ENCODE results near the gene PWP2.
"Not testable (repeated sequence)": the region's sequence is repeated elsewhere in the genome, so short reads cannot be mapped to it uniquely, and the experiment has no call there.

PWP2 gene

GRCh38 chr21:44150255-44150654 lies 43.1 kb downstream of the PWP2 start:
- H3K9ac ChIP-seq (ENCODE audit: insufficient read length, low read depth); H3K36me3 ChIP-seq (ENCODE audit: insufficient read depth, insufficient read length, low read length); H3K27me3 ChIP-seq (ENCODE audit: insufficient read depth, insufficient read length); H3K4me1 ChIP-seq (ENCODE audit: insufficient read depth, insufficient read length); DNase-seq (ENCODE audit: low read depth, low spot score); H3K4me3 ChIP-seq (ENCODE audit: insufficient read length, low read depth); H3K9me3 ChIP-seq (ENCODE audit: insufficient read depth, low read length): not testable (repeated sequence)

DNA sequence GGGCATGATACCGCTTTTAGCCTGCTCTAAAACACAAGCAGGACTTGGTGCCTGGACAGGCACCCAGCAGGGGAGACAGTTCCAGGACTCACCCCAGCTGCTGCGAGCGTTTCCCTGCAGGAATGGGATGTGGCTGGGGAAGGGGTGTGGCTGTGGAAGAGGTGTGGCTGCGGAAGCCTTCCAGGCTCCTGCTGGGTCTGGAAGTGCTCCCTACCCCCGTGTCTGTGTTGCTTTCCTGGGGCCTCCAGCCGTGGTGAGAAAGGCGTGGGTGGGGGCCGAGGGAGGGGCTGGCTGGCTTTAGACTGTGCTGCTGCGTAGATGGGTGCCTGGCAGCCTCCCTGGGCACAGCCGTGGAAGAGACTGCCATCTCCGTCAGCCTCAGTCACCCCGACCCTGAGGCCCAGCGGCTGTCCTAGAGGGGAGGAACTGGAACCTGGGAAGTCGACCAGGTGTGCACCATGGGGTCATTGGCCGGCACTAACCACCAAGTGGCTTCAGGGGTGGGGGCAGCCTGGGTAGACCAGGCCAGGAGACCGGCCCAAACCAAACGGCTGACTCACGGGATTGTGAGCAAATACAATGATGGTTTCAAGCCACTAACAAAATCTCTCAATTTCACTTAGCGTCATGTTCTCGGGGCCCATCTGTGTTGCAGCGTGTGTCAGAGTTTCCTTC lies 46.2 kb downstream of the PWP2 start:
- H3K36me3 ChIP-seq (ENCODE audit: insufficient read depth, insufficient read length, low read length); H3K4me3 ChIP-seq (ENCODE audit: insufficient read length, low read depth); H3K9ac ChIP-seq (ENCODE audit: insufficient read length, low read depth); H3K27me3 ChIP-seq (ENCODE audit: insufficient read depth, insufficient read length); H3K4me1 ChIP-seq (ENCODE audit: insufficient read depth, insufficient read length); H3K9me3 ChIP-seq (ENCODE audit: insufficient read depth, low read length); DNase-seq (ENCODE audit: low read depth, low spot score): not testable (repeated sequence)

- not testable (repeated sequence) for H3K9me3 ChIP-seq (ENCODE audit: insufficient read depth, low read length); H3K27me3 ChIP-seq (ENCODE audit: insufficient read depth, insufficient read length); DNase-seq (ENCODE audit: low read depth, low spot score); H3K4me3 ChIP-seq (ENCODE audit: insufficient read length, low read depth); H3K9ac ChIP-seq (ENCODE audit: insufficient read length, low read depth); H3K36me3 ChIP-seq (ENCODE audit: insufficient read depth, insufficient read length, low read length); H3K4me1 ChIP-seq (ENCODE audit: insufficient read depth, insufficient read length)
These were observed 46.7 kb downstream of the PWP2 start for GRCh38 chr21:44153889-44154228.

- not testable (repeated sequence) for H3K4me1 ChIP-seq (ENCODE audit: insufficient read depth, insufficient read length); H3K27me3 ChIP-seq (ENCODE audit: insufficient read depth, insufficient read length); DNase-seq (ENCODE audit: low read depth, low spot score); H3K9me3 ChIP-seq (ENCODE audit: insufficient read depth, low read length); H3K4me3 ChIP-seq (ENCODE audit: insufficient read length, low read depth); H3K9ac ChIP-seq (ENCODE audit: insufficient read length, low read depth); H3K36me3 ChIP-seq (ENCODE audit: insufficient read depth, insufficient read length, low read length)
These were observed 47.6 kb downstream of the PWP2 start for GRCh38 chr21:44154816-44155230.

DNA sequence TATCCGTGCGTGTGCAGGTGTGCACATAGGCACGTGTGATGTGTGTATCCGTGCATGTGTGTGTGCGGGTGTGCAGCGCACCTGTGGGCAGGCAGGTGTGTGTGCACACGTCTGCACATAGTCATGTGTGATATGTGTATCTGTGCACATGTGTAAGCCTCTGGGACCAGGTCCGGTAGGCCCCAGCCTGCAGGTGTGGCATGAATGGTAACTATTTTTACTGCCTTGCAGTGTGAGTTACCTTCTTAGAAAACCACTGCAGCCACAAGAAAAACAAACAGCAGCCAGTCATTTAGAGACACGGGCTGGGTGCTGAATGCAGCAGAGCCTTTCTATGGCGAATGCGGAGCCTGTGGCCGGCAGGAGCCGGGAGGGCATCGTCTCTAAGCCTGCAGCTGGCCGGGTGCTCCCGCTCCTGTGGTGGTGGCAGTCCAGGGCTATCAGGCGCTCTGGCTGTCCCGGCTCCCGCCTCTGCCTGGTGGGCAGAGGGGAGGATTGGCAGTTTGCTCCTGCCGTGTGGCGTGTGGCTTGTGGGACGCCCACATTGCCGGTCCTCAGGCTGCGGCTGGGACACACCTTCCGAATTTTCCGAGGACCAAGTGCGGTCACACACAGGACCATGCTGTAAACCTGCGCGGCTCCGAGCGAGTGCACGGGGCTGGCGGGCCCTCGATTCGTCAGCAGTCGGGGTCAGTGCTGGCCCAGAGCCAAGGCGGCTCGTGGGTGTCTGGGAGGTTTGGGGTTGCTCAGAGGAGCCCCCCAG lies 48.2 kb downstream of the PWP2 start:
- H3K4me1 ChIP-seq (ENCODE audit: insufficient read depth, insufficient read length); H3K9ac ChIP-seq (ENCODE audit: insufficient read length, low read depth); H3K4me3 ChIP-seq (ENCODE audit: insufficient read length, low read depth); DNase-seq (ENCODE audit: low read depth, low spot score); H3K27me3 ChIP-seq (ENCODE audit: insufficient read depth, insufficient read length); H3K9me3 ChIP-seq (ENCODE audit: insufficient read depth, low read length); H3K36me3 ChIP-seq (ENCODE audit: insufficient read depth, insufficient read length, low read length): not testable (repeated sequence)

DNA sequence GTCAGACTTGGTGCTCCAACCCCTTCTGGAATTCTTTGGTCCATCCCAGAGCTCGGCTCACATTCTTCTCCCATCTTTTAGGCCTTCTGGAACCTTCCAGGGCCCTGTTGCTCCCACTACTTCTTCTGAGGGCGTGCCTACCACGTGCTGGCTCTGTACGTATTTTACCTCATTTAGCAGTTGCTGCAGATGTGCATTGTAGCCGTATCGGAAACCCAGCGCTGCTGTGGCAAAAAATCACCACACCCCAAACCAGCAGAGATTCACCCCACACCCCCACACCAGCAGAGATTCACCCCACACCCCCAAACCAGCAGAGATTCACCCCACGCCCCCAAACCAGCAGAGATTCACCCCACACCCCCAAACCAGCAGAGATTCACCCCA lies 48.8 kb downstream of the PWP2 start:
- not testable (repeated sequence) for H3K9ac ChIP-seq (ENCODE audit: insufficient read length, low read depth); H3K27me3 ChIP-seq (ENCODE audit: insufficient read depth, insufficient read length); H3K4me3 ChIP-seq (ENCODE audit: insufficient read length, low read depth); DNase-seq (ENCODE audit: low read depth, low spot score); H3K36me3 ChIP-seq (ENCODE audit: insufficient read depth, insufficient read length, low read length); H3K9me3 ChIP-seq (ENCODE audit: insufficient read depth, low read length); H3K4me1 ChIP-seq (ENCODE audit: insufficient read depth, insufficient read length)

DNA sequence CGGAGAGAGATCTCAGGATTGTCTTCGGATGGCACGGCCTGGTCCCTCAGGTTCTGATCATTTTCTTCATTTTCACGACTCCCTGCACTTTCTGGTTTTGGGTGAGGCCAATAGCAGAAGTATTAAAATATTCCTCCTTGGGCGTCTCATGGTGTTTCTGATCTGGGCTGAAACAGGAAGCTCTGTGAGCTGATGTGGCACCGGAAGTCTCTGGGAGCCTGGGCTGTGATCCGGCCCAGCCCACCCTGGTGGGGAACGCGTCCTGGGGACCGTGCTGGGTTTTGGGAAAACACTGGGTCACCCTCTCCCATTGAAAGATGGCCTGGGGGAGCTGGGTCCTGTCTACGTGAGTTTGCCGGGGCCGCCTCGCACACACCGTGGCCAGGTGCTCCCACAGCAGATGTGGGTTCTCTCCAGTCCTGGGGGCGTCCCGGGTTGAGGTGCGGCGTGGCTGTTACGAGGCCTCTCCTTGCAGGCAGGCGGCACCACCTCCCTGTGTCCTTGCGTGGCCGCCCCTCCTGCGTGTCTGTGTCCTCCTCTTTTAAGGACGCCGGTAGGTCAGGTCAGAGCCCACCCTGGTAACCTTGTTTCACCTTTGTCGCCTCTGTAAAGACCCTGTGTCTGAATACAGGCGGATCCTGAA lies 50.4 kb downstream of the PWP2 start:
- not testable (repeated sequence) for H3K36me3 ChIP-seq (ENCODE audit: insufficient read depth, insufficient read length, low read length); H3K4me1 ChIP-seq (ENCODE audit: insufficient read depth, insufficient read length); H3K27me3 ChIP-seq (ENCODE audit: insufficient read depth, insufficient read length); H3K9ac ChIP-seq (ENCODE audit: insufficient read length, low read depth); H3K9me3 ChIP-seq (ENCODE audit: insufficient read depth, low read length); H3K4me3 ChIP-seq (ENCODE audit: insufficient read length, low read depth); DNase-seq (ENCODE audit: low read depth, low spot score)

DNA sequence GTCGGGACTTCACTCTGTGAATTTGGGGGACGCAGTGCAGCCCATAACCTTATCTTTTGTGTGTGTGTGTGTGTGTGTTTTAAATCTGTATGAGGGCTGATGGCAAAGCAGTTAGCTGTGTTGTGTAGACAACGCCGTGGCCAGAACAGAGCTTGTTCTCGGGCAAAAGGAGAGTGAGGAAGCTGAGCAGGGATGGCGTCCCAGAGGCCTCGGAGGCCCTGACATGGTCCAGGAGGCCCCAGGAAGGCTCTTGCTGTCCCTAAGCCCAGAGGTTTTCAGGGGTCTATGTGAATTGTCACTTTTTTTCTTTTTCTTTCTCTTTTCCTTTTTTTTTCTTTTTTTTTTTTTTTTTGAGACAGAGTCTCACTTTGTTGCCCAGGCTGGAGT lies 50.9 kb downstream of the PWP2 start:
- not testable (repeated sequence) for H3K27me3 ChIP-seq (ENCODE audit: insufficient read depth, insufficient read length); H3K9me3 ChIP-seq (ENCODE audit: insufficient read depth, low read length); H3K4me1 ChIP-seq (ENCODE audit: insufficient read depth, insufficient read length); DNase-seq (ENCODE audit: low read depth, low spot score); H3K4me3 ChIP-seq (ENCODE audit: insufficient read length, low read depth); H3K9ac ChIP-seq (ENCODE audit: insufficient read length, low read depth); H3K36me3 ChIP-seq (ENCODE audit: insufficient read depth, insufficient read length, low read length)

GRCh38 chr21:44159349-44160297 lies 52.4 kb downstream of the PWP2 start:
- H3K9ac ChIP-seq (ENCODE audit: insufficient read length, low read depth); H3K4me3 ChIP-seq (ENCODE audit: insufficient read length, low read depth); H3K36me3 ChIP-seq (ENCODE audit: insufficient read depth, insufficient read length, low read length); DNase-seq (ENCODE audit: low read depth, low spot score); H3K4me1 ChIP-seq (ENCODE audit: insufficient read depth, insufficient read length); H3K9me3 ChIP-seq (ENCODE audit: insufficient read depth, low read length); H3K27me3 ChIP-seq (ENCODE audit: insufficient read depth, insufficient read length): not testable (repeated sequence)

DNA sequence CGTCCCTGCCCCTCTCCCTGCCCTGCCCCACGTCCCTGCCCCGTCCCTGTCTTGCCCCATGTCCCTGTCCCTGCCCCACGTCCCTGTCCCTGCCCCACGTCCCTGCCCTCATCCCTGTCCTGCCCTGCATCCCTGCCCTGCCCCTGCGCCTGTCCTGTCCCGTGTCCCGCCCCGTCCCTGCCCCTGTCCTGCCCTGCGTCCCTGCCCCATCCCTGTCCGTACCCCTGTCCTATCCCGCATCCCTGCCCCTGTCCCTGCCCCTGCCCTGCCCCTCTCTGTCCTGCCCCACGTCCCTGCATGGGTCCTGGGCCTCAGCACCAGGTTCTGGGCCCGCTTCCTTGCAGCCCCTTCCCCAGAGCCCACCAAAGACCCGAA lies 53.1 kb downstream of the PWP2 start:
- H3K27me3 ChIP-seq (ENCODE audit: insufficient read depth, insufficient read length); H3K9ac ChIP-seq (ENCODE audit: insufficient read length, low read depth); DNase-seq (ENCODE audit: low read depth, low spot score); H3K4me1 ChIP-seq (ENCODE audit: insufficient read depth, insufficient read length); H3K36me3 ChIP-seq (ENCODE audit: insufficient read depth, insufficient read length, low read length); H3K4me3 ChIP-seq (ENCODE audit: insufficient read length, low read depth); H3K9me3 ChIP-seq (ENCODE audit: insufficient read depth, low read length): not testable (repeated sequence)

DNA sequence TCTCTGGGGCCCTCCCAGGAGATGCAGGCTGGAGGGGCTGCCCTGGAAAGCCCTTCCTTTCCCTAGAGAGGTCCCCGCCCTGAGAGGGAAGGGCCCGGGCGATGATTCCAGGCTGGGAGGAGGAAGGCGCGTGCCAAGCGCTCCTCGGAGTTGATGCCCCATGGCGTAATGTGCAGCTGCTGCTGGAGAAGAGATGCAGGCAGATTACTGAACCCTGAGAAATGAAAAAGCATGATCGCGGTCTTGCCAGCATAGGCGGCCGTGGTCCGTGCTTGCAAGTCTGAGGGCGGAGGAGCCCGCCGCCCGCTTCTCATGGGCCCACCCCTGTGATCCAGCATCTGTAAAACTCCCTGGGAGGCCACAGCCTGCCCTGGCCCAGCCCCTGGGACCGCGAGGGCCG lies 53.6 kb downstream of the PWP2 start:
- H3K9me3 ChIP-seq (ENCODE audit: insufficient read depth, low read length); H3K4me1 ChIP-seq (ENCODE audit: insufficient read depth, insufficient read length); DNase-seq (ENCODE audit: low read depth, low spot score); H3K36me3 ChIP-seq (ENCODE audit: insufficient read depth, insufficient read length, low read length); H3K9ac ChIP-seq (ENCODE audit: insufficient read length, low read depth); H3K4me3 ChIP-seq (ENCODE audit: insufficient read length, low read depth); H3K27me3 ChIP-seq (ENCODE audit: insufficient read depth, insufficient read length): not testable (repeated sequence)

Measured in NT2/D1 (cell line).